Ishikawa (cell line): ENCODE results near the gene C12orf42.

Experiments
- CEBPB ChIP-seq: IDR thresholded peaks from 2 replicates; pipeline ENCODE4 v1.6.1; 2012
- CREB1 ChIP-seq: IDR thresholded peaks from 2 replicates; pipeline ENCODE4 v1.6.1; 2012; ENCODE audit warnings: low read depth
- EGR1 ChIP-seq: IDR thresholded peaks from 2 replicates; pipeline ENCODE4 v1.6.1; 2012
- EP300 ChIP-seq: IDR thresholded peaks from 2 replicates; pipeline ENCODE4 v1.6.1; 2012; ENCODE audit warnings: borderline replicate concordance
- FOXM1 ChIP-seq: IDR thresholded peaks from 2 replicates; pipeline ENCODE4 v1.6.1; 2012; ENCODE audit warnings: low read depth, borderline replicate concordance
- NFIC ChIP-seq: IDR thresholded peaks from 2 replicates; pipeline ENCODE4 v1.6.1; 2012
- RAD21 ChIP-seq: IDR thresholded peaks from 2 replicates; pipeline ENCODE4 v1.6.1; 2012; ENCODE audit warnings: low read depth
- REST ChIP-seq: IDR thresholded peaks from 2 replicates; pipeline ENCODE4 v1.6.1; 2012; ENCODE audit warnings: low read depth, mild to moderate bottlenecking
- TAF1 ChIP-seq: IDR thresholded peaks from 2 replicates; pipeline ENCODE4 v1.6.1; 2012; ENCODE audit warnings: low read depth, mild to moderate bottlenecking
- TCF12 ChIP-seq: IDR thresholded peaks from 2 replicates; pipeline ENCODE4 v1.6.1; 2012; ENCODE audit warnings: low read depth
- TEAD4 ChIP-seq: IDR thresholded peaks from 2 replicates; pipeline ENCODE4 v1.6.1; 2012
- USF1 ChIP-seq: IDR thresholded peaks from 2 replicates; pipeline ENCODE4 v1.6.1; 2012
- YY1 ChIP-seq: IDR thresholded peaks from 2 replicates; pipeline ENCODE4 v1.6.1; 2012; ENCODE audit warnings: low read depth
- ZBTB7A ChIP-seq: IDR thresholded peaks from 2 replicates; pipeline ENCODE4 v1.6.1; 2012; ENCODE audit warnings: low read depth
- TF ChIP-seq, protein P1 (sequence below): IDR thresholded peaks from 2 replicates; pipeline ENCODE4 v1.6.1; 2012

C12orf42 gene

GRCh38 chr12:103288016-103288415 lies 207.8 kb downstream of the C12orf42 start:
- no peak for TF ChIP-seq CEBPB
- TF ChIP-seq REST = no peak
- TF ChIP-seq ZBTB7A = no peak
- TF ChIP-seq EGR1 = no peak
- no peak for TF ChIP-seq YY1
- TF ChIP-seq EP300 = no peak
- TF ChIP-seq TCF12 = no peak

DNA sequence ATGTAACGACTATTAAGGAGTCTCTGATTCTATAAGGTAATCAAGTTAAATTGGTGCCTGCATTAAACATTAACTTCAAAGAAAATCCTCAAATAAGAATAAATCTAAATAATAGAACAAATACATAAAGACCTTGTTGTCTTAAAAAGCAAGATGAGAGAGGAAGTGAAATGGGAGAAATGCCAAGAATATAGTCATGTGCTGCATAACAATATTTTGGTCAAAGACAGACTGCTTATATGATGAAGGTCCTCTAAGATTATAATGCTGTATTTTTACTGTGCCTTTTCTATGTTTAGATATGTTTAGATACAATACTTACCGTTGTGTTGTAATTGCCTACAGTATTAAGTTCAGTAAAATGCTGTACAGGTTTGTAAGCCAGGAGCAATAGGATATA lies 213.6 kb downstream of the C12orf42 start:
- no peak for TF ChIP-seq TAF1
- TF ChIP-seq NFIC = no peak
- TF ChIP-seq TEAD4 = no peak
- TF ChIP-seq, protein P1, sequence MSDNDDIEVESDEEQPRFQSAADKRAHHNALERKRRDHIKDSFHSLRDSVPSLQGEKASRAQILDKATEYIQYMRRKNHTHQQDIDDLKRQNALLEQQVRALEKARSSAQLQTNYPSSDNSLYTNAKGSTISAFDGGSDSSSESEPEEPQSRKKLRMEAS = no peak

- TF ChIP-seq TEAD4 (no peak), RAD21 (no peak), USF1 (no peak), CEBPB (no peak), NFIC (no peak), TCF12 (no peak), EGR1 (no peak), CREB1 (no peak), FOXM1 (no peak), REST (no peak), ZBTB7A (no peak), EP300 (no peak), YY1 (no peak), TAF1 (no peak)
- TF ChIP-seq, protein P1 = no peak
These were observed 216.3 kb downstream of the C12orf42 start for GRCh38 chr12:103279444-103279843.

DNA sequence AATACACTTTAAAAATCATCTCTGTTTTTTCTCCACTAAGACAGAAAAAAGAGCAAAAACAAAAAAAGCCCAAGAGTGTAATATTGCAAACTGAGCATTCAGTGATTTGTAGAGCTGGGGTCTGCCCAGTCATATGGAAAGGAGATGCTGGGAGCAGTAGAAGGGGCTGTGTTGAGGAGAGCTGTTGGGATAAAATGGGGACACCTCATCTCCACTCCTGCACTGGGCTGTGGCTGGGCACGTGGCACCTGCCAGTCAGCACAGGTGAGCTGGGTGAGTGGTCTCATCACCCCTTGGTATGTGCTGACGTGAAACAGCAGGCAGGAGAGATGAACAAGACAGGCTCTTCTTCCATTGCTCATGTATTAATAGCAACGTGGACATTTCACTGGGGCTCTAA lies 217.4 kb downstream of the C12orf42 start:
- TF ChIP-seq FOXM1 = no peak
- TF ChIP-seq EP300 = no peak

GRCh38 chr12:103273645-103274044 lies 222.1 kb downstream of the C12orf42 start:
- TF ChIP-seq FOXM1 = no peak
- TF ChIP-seq USF1 = no peak
- TF ChIP-seq, protein P1 = no peak
- TF ChIP-seq TEAD4 = no peak
- no peak for TF ChIP-seq RAD21

- TF ChIP-seq CREB1 = no peak
- TF ChIP-seq NFIC = no peak
- no peak for TF ChIP-seq REST
- no peak for TF ChIP-seq TEAD4
- no peak for TF ChIP-seq ZBTB7A
- TF ChIP-seq, protein P1 = no peak
These were observed 222.8 kb downstream of the C12orf42 start for GRCh38 chr12:103272949-103273348.
